ENCODE measurements around the gene COL4A3.

GRCh38 chr2:227132986-227133385 lies 31.4 kb upstream of the COL4A3 start:
- TF ChIP-seq EZH2phosphoT487 (IDR thresholded peaks at IDR 0.05; ENCODE audit: insufficient read depth, low read depth) (no peak), EZH2 (IDR thresholded peaks at IDR 0.05; ENCODE audit: insufficient read depth, poor library complexity, severe bottlenecking) (no peak)
